ENCODE data around the gene RAB15.

DNA sequence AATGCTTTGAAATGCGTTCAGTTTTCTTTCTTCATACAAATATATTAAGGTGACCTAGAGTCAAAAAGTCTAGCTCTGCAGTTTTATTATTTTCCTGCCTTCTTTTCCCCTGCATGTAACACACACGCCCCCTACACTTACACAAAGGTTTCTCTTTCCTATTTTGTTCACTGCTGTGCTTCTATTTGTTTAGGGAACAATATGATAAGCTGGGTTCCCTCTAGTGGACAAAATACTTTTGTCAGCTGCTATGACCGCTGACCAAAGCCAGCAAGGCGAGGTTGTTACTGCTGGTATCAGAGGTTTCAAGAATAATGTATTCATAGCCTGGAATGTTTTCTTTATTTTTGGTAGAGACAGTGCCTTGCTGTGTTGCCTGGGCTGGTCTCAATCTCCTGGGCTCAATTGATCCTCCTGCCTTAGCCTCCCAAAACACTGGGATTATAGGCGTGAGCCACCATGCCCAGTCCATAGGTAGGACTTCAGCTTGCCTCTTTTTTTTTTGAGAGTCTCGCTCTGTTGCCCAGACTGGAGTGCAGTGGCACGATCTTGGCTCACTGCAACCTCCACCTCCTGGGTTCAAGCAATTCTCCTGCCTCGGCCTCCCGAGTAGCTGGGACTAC is 47.9 kb upstream of the RAB15 start:
- TF ChIP-seq POLR2A (IDR thresholded peaks at IDR 0.05), result no peak
- TF ChIP-seq, protein P1, sequence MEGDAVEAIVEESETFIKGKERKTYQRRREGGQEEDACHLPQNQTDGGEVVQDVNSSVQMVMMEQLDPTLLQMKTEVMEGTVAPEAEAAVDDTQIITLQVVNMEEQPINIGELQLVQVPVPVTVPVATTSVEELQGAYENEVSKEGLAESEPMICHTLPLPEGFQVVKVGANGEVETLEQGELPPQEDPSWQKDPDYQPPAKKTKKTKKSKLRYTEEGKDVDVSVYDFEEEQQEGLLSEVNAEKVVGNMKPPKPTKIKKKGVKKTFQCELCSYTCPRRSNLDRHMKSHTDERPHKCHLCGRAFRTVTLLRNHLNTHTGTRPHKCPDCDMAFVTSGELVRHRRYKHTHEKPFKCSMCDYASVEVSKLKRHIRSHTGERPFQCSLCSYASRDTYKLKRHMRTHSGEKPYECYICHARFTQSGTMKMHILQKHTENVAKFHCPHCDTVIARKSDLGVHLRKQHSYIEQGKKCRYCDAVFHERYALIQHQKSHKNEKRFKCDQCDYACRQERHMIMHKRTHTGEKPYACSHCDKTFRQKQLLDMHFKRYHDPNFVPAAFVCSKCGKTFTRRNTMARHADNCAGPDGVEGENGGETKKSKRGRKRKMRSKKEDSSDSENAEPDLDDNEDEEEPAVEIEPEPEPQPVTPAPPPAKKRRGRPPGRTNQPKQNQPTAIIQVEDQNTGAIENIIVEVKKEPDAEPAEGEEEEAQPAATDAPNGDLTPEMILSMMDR (IDR thresholded peaks at IDR 0.05), result peak; percentile 73 to 90 (median 79)
